ENCODE results near the gene VEZF1. TPM values are rescaled to one million over a fixed set of nuclear protein-coding genes. Genes with fewer than 3 reads are reported as not detected.

VEZF1 gene
- total RNA-seq, 5 donors from 2014 or later (not counting 1 experiment from before 2014, with no cell fraction given), result 43.1 to 68.1 (median 63.8) TPM

- DNase-seq (no peak), ATAC-seq (replicated peaks in 1 of 4) (no peak)
- H3K27ac Mint-ChIP-seq, result no peak overlapping the region
- ChIA-PET POLR2A (no interaction called here), CTCF (interaction anchor here in 1 of 2 donors (0.5 kb wide), 1 partner anchor 45 kb away, joined by 5 read pairs; no protein-coding TSS in a partner anchor)
- H3K9me3 ChIP-seq, result no peaks in the 10 kb centered on the region
- no peak overlapping the region for H3K4me3 ChIP-seq (ENCODE audit: control insufficient read depth in 1 of 2, extremely low read depth in 1 of 2, low read length in 1 of 2)
- H3K9me3 Mint-ChIP-seq, result no peaks in the 10 kb centered on the region
- no peak overlapping the region for H3K27ac ChIP-seq (ENCODE audit: low read length)
- H3K27me3 Mint-ChIP-seq, result no peaks in the 10 kb centered on the region
- peaks cover 0 to 3% (median 2%) of the 10 kb centered on the region in 3 donors for H3K4me1 Mint-ChIP-seq
- H3K36me3 ChIP-seq (ENCODE audit: control insufficient read depth in 2 of 2, extremely low read depth in 1 of 2, insufficient read depth in 1 of 2, low read length in 1 of 2), result peaks cover 0 to 42% of the 10 kb centered on the region in 2 donors
- no peaks in the 10 kb centered on the region for H3K27me3 ChIP-seq (replicated peaks in 1 of 2; ENCODE audit: control insufficient read depth in 2 of 2, extremely low read depth in 1 of 2, insufficient read depth in 2 of 2, low read length in 1 of 2)
- no CpG with 5 or more reads among the region's 1 CpG for WGBS (ENCODE audit: insufficient coverage)
- H3K4me3 Mint-ChIP-seq, result no peak overlapping the region
- peaks cover 36% of the 10 kb centered on the region for H3K36me3 Mint-ChIP-seq
- no peaks in the 10 kb centered on the region for H3K4me1 ChIP-seq (ENCODE audit: control insufficient read depth in 1 of 2, extremely low read depth in 1 of 2, insufficient read depth in 2 of 2, low read length in 2 of 2)
These were observed 15.9 kb downstream of the VEZF1 start for GRCh38 chr17:57972151-57972550.

GRCh38 chr17:57971572-57971971 lies 16.5 kb downstream of the VEZF1 start:
- no peak overlapping the region for H3K27ac Mint-ChIP-seq
- H3K9me3 Mint-ChIP-seq, result no peaks in the 10 kb centered on the region
- CTCF ChIA-PET, result no interaction called here
- Histone ChIP-seq H3K9me3 (no peaks in the 10 kb centered on the region), H3K27ac (ENCODE audit: low read length) (no peak overlapping the region), H3K27me3 (replicated peaks in 1 of 2; ENCODE audit: control insufficient read depth in 2 of 2, extremely low read depth in 1 of 2, insufficient read depth in 2 of 2, low read length in 1 of 2) (no peaks in the 10 kb centered on the region), H3K4me3 (ENCODE audit: control insufficient read depth in 1 of 2, extremely low read depth in 1 of 2, low read length in 1 of 2) (no peak overlapping the region), H3K36me3 (ENCODE audit: control insufficient read depth in 2 of 2, extremely low read depth in 1 of 2, insufficient read depth in 1 of 2, low read length in 1 of 2) (peaks cover 0 to 37% of the 10 kb centered on the region in 2 donors), H3K4me1 (ENCODE audit: control insufficient read depth in 1 of 2, extremely low read depth in 1 of 2, insufficient read depth in 2 of 2, low read length in 2 of 2) (no peaks in the 10 kb centered on the region)
- POLR2A ChIA-PET, result no interaction called here
- no peaks in the 10 kb centered on the region for H3K27me3 Mint-ChIP-seq
- no peak for DNase-seq
- H3K4me1 Mint-ChIP-seq, result peaks cover 0 to 3% (median 2%) of the 10 kb centered on the region in 3 donors
- ATAC-seq (replicated peaks in 1 of 4), result no peak
- peaks cover 30% of the 10 kb centered on the region for H3K36me3 Mint-ChIP-seq
- 100% methylated on average over 2 of the region's 10 CpGs for WGBS (ENCODE audit: insufficient coverage)
- H3K4me3 Mint-ChIP-seq, result no peak overlapping the region

DNA sequence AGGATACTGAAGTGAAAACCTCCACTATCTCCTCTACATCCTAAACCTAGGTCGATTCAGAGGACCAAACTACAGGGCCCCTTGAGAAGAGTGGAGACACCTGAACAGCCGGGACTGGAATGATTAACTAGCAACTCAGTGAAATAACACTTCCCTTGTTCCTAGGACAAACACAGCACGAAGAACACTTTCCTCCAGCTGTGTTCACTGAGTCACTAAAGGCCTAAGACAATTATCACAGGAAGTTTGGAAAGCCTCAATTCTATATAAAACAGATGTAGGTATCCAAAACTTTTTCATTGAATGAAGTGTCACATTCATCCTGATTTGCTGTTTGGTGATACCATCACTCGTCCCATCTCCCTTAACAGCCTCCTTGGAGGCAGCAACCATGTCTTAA lies 17.3 kb downstream of the VEZF1 start:
- H3K27me3 ChIP-seq (replicated peaks in 1 of 2; ENCODE audit: control insufficient read depth in 2 of 2, extremely low read depth in 1 of 2, insufficient read depth in 2 of 2, low read length in 1 of 2), result peaks cover 0 to 3% of the 10 kb centered on the region in 2 experiments
- no peak overlapping the region for H3K4me3 ChIP-seq (ENCODE audit: control insufficient read depth in 1 of 2, extremely low read depth in 1 of 2, low read length in 1 of 2)
- H3K27ac Mint-ChIP-seq, result no peak overlapping the region
- 100% methylated on average over 1 of the region's 4 CpGs for WGBS (ENCODE audit: insufficient coverage)
- no peaks in the 10 kb centered on the region for H3K27me3 Mint-ChIP-seq
- H3K27ac ChIP-seq (ENCODE audit: low read length), result no peak overlapping the region
- H3K36me3 ChIP-seq (ENCODE audit: control insufficient read depth in 2 of 2, extremely low read depth in 1 of 2, insufficient read depth in 1 of 2, low read length in 1 of 2), result peaks cover 0 to 28% of the 10 kb centered on the region in 2 donors
- no peaks in the 10 kb centered on the region for H3K9me3 ChIP-seq
- ChIA-PET POLR2A (no interaction called here), CTCF (interaction anchor here in 1 of 2 donors (0.6 kb wide), 1 partner anchor 23 kb away, joined by 3 read pairs; no protein-coding TSS in a partner anchor)
- no peaks in the 10 kb centered on the region for H3K4me1 ChIP-seq (ENCODE audit: control insufficient read depth in 1 of 2, extremely low read depth in 1 of 2, insufficient read depth in 2 of 2, low read length in 2 of 2)
- no peaks in the 10 kb centered on the region for H3K9me3 Mint-ChIP-seq
- ATAC-seq (replicated peaks in 1 of 4) (no peak), DNase-seq (no peak)
- H3K4me1 Mint-ChIP-seq, result no peaks in the 10 kb centered on the region
- no peak overlapping the region for H3K4me3 Mint-ChIP-seq
- H3K36me3 Mint-ChIP-seq, result peaks cover 23% of the 10 kb centered on the region

- H3K36me3 Mint-ChIP-seq, result peaks cover 7% of the 10 kb centered on the region
- Histone ChIP-seq H3K4me3 (ENCODE audit: control insufficient read depth in 1 of 2, extremely low read depth in 1 of 2, low read length in 1 of 2) (no peak overlapping the region), H3K27ac (ENCODE audit: low read length) (no peak overlapping the region), H3K36me3 (ENCODE audit: control insufficient read depth in 2 of 2, extremely low read depth in 1 of 2, insufficient read depth in 1 of 2, low read length in 1 of 2) (peaks cover 0 to 10% of the 10 kb centered on the region in 2 donors), H3K4me1 (ENCODE audit: control insufficient read depth in 1 of 2, extremely low read depth in 1 of 2, insufficient read depth in 2 of 2, low read length in 2 of 2) (no peaks in the 10 kb centered on the region), H3K27me3 (replicated peaks in 1 of 2; ENCODE audit: control insufficient read depth in 2 of 2, extremely low read depth in 1 of 2, insufficient read depth in 2 of 2, low read length in 1 of 2) (peaks cover 0 to 7% of the 10 kb centered on the region in 2 experiments), H3K9me3 (no peaks in the 10 kb centered on the region)
- H3K27ac Mint-ChIP-seq, result no peak overlapping the region
- no CpG with 5 or more reads among the region's 1 CpG for WGBS (ENCODE audit: insufficient coverage)
- ChIA-PET CTCF (no interaction called here), POLR2A (interaction anchor here in 1 of 2 donors (0.5 kb wide), 1 partner anchor 10 kb away, joined by 3 read pairs; no protein-coding TSS in a partner anchor)
- no peak overlapping the region for H3K4me3 Mint-ChIP-seq
- H3K4me1 Mint-ChIP-seq, result no peaks in the 10 kb centered on the region
- DNase-seq (no peak), ATAC-seq (replicated peaks in 1 of 4) (no peak)
- H3K27me3 Mint-ChIP-seq, result no peaks in the 10 kb centered on the region
- no peaks in the 10 kb centered on the region for H3K9me3 Mint-ChIP-seq
These were observed 19.6 kb downstream of the VEZF1 start for GRCh38 chr17:57968456-57968855.

GRCh38 chr17:57966875-57967274 lies 21.2 kb downstream of the VEZF1 start:
- H3K4me3 Mint-ChIP-seq, result no peak overlapping the region
- no peaks in the 10 kb centered on the region for H3K4me1 Mint-ChIP-seq
- peaks cover 0 to 7% of the 10 kb centered on the region in 2 experiments for H3K27me3 ChIP-seq (replicated peaks in 1 of 2; ENCODE audit: control insufficient read depth in 2 of 2, extremely low read depth in 1 of 2, insufficient read depth in 2 of 2, low read length in 1 of 2)
- H3K27ac Mint-ChIP-seq, result no peak overlapping the region
- no peak overlapping the region for H3K4me3 ChIP-seq (ENCODE audit: control insufficient read depth in 1 of 2, extremely low read depth in 1 of 2, low read length in 1 of 2)
- 76% methylated on average over 2 of the region's 5 CpGs for WGBS (ENCODE audit: insufficient coverage)
- ChIA-PET POLR2A (no interaction called here), CTCF (interaction anchor here in 1 of 2 donors (0.8 kb wide), 1 partner anchor 390 kb away, joined by 3 read pairs; no protein-coding TSS in a partner anchor)
- H3K36me3 ChIP-seq (ENCODE audit: control insufficient read depth in 2 of 2, extremely low read depth in 1 of 2, insufficient read depth in 1 of 2, low read length in 1 of 2), result no peaks in the 10 kb centered on the region
- H3K27me3 Mint-ChIP-seq, result no peaks in the 10 kb centered on the region
- no peaks in the 10 kb centered on the region for H3K36me3 Mint-ChIP-seq
- DNase-seq, result no peak
- ATAC-seq (replicated peaks in 1 of 4), result no peak
- H3K27ac ChIP-seq (ENCODE audit: low read length), result no peak overlapping the region
- H3K4me1 ChIP-seq (ENCODE audit: control insufficient read depth in 1 of 2, extremely low read depth in 1 of 2, insufficient read depth in 2 of 2, low read length in 2 of 2), result no peaks in the 10 kb centered on the region
- no peaks in the 10 kb centered on the region for H3K9me3 Mint-ChIP-seq
- H3K9me3 ChIP-seq, result no peaks in the 10 kb centered on the region

DNA sequence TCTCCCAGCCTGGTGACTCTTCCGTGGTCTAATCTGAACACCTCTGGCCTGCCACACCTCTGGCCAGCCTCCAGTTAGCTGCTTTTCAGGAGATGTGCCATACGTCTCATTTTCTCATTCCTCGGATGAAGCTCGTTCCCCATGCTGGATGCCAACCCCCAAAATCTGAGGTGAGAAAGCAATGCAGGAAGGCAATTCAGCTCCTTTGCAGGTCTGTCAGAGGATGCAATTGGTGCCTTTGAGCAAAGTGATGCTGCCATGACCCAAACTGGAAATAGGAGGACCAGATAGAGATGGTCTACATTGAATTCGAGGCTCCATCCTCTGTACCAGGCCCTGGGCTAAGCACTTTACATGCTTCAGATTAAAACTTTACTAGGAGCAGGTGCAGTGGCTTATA lies 21.8 kb downstream of the VEZF1 start:
- no peak for ATAC-seq (replicated peaks in 1 of 4)
- H3K27me3 ChIP-seq (replicated peaks in 1 of 2; ENCODE audit: control insufficient read depth in 2 of 2, extremely low read depth in 1 of 2, insufficient read depth in 2 of 2, low read length in 1 of 2), result peaks cover 0 to 7% of the 10 kb centered on the region in 2 experiments
- no peaks in the 10 kb centered on the region for H3K4me1 ChIP-seq (ENCODE audit: control insufficient read depth in 1 of 2, extremely low read depth in 1 of 2, insufficient read depth in 2 of 2, low read length in 2 of 2)
- no peaks in the 10 kb centered on the region for H3K4me1 Mint-ChIP-seq
- H3K4me3 Mint-ChIP-seq, result no peak overlapping the region
- H3K27ac Mint-ChIP-seq, result no peak overlapping the region
- H3K4me3 ChIP-seq (ENCODE audit: control insufficient read depth in 1 of 2, extremely low read depth in 1 of 2, low read length in 1 of 2), result no peak overlapping the region
- H3K9me3 Mint-ChIP-seq, result no peaks in the 10 kb centered on the region
- POLR2A ChIA-PET, result no interaction called here
- DNase-seq, result no peak
- 94% methylated on average over 4 of the region's 5 CpGs for WGBS (ENCODE audit: insufficient coverage)
- no peaks in the 10 kb centered on the region for H3K36me3 Mint-ChIP-seq
- no peaks in the 10 kb centered on the region for H3K36me3 ChIP-seq (ENCODE audit: control insufficient read depth in 2 of 2, extremely low read depth in 1 of 2, insufficient read depth in 1 of 2, low read length in 1 of 2)
- no peaks in the 10 kb centered on the region for H3K27me3 Mint-ChIP-seq
- H3K9me3 ChIP-seq, result no peaks in the 10 kb centered on the region
- H3K27ac ChIP-seq (ENCODE audit: low read length), result no peak overlapping the region
- CTCF ChIA-PET, result interaction anchor here in 1 of 2 donors (0.8 kb wide), 1 partner anchor 391 kb away, joined by 3 read pairs; no protein-coding TSS in a partner anchor

Data from T-cell (primary cell).